OCI-LY1 (cell line): ENCODE results near the gene VWA2.

Experiments
- CTCF ChIP-seq: fragments of 200-600 bp; sonication (generic), shearing (Covaris generic); IDR thresholded peaks from 2 replicates; pipeline ENCODE4 v1.5.1; 2017; ENCODE audit warnings: mild to moderate bottlenecking, antibody characterized with exemption, low read length, moderate library complexity, mixed read lengths
- EZH2 ChIP-seq: fragments of 200-600 bp; sonication (generic), shearing (Covaris generic); IDR thresholded peaks from 2 replicates; pipeline ENCODE4 v1.8.0; 2017; ENCODE audit warnings: borderline replicate concordance, mixed run types, mild to moderate bottlenecking, antibody characterized with exemption, low read length, moderate library complexity, mixed read lengths

GRCh38 chr10:114215033-114215432 is 24.0 kb upstream of the VWA2 start:
- TF ChIP-seq CTCF (no peak), EZH2 (no peak)
